ENCODE results near the gene CARD14.
A peak's percentile ranks its signal among the peaks of the same experiment; 100 is the strongest.
"Not testable (repeated sequence)": the region's sequence is repeated elsewhere in the genome, so short reads cannot be mapped to it uniquely, and the experiment has no call there.

CARD14 gene

DNA sequence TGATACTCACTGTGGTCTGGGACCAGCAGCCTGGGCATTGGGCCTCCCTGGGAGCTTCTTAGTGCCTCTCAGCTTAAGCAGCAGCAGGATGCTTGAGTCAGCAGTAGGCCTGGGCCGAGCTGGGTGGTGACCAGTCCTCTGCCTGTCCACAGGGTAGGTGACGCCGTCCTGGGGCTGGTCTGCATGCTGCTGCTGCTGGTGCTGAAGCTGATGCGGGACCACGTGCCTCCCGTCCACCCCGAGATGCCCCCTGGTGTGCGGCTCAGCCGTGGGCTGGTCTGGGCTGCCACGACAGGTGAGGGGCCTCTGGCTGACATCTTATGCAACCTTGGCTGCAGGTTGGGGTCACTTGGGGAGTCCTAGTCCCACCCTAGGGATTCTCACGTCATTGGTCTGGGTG, 57.8 kb downstream of the CARD14 start:
- no peak for DNase-seq

DNA sequence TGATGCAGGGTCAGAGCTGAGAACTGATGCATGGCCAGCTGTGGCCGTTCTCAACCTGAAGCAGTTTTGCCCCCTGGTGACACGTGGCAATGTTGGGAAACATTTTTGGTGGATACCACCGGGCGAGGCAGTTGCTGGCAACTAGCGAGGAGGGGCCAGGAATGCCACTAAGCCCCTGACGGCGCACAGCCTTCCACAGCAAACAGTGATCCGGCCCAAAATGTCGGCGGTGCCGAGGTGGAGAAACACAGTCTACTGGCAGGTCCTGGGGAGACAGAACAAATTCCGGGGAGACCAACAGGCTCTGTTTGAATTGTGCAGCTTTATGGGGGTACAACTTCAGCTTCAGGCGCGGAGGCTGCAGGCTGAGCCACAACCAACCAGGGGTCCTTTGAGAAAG, 58.6 kb downstream of the CARD14 start:
- no peak for DNase-seq

DNA sequence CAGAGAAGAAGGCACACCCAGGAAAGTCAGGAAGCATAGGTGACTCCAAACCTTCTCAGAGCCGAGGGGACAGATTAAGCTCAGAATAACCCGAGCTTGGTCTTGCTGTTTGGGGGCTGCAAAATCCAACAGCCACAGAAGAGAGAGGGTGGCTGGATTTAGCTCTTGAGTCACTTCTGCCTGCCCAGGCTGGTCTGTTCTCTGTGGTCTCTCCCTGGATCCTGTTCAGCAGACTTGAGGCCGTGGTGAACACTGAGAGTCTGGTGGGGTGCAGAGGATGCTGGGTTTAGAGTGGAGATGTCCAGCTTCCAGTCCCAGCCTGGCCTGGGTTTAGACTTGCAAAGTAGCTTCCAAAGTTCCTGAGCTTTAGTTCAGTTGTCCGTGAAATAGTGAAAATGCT, 59.2 kb downstream of the CARD14 start:
- no peak for DNase-seq

DNA sequence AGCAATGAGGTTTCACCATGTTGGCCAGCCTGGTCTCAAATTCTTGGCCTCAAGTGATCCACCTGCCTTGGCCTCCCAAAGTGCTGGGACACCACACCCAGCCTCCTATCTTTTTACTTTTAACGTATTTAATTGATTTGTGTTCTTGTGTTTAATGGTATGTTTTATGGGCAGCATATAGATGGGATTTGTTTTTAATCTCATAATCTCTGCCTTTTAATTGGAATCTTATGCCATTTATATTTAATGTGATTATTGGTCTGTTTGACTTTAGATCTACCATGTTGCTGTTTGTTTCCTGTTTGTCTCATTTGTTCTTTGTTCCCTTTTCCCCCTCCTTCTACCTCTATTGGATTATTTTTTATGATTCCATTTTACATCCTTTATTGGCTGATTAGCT, 62.6 kb downstream of the CARD14 start:
- DNase-seq: no peak

DNA sequence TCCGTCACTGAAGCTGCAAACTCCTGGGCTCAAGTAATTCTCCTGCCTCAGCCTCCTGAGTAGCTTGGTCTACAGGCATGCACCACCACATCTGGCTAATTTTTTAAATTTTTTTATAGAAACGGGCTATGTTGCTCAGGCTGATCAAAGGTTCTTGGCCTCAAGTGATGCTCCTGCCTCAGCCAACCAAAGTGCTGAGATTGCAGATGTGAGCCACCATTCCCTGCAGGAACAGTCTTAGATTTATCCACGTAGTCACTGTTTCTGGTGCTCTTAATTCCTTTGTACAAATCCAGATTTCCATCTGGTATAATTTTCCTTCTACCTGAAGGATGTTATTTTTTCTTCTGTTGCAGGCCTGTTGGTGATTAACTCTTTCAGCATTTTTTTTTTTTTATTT, 63.4 kb downstream of the CARD14 start:
- no peak for DNase-seq

DNA sequence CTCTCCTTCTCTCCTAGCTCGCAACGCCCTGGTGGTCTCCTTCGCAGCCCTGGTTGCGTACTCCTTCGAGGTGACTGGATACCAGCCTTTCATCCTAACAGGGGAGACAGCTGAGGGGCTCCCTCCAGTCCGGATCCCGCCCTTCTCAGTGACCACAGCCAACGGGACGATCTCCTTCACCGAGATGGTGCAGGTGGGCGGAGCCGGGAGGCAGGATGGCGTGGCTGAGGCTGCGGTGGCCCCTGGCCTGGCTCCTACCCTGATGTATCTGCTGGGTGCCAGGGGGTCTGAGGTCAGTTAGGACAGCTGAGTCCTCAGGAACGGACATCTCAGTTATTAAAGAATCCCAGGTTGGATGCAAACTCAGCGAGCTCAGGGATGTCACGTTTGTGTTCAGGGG, 67.1 kb downstream of the CARD14 start:
- no peak for DNase-seq

DNA sequence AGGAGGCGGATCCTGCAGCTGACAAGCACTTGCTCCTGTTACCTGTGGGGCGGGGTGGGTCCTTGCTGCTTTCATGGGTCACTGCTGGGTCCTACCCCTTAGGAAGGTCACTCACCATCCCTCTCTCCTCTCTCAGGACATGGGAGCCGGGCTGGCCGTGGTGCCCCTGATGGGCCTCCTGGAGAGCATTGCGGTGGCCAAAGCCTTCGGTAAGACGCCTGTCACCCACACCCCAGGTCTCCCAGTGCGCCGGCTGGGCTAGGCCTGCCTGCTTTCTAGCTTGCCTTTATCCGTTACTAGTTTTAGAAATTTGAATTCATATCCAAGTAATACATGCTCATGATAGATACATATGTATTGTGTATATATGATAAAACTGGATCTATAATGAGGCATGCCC, 67.6 kb downstream of the CARD14 start:
- no peak for DNase-seq

DNA sequence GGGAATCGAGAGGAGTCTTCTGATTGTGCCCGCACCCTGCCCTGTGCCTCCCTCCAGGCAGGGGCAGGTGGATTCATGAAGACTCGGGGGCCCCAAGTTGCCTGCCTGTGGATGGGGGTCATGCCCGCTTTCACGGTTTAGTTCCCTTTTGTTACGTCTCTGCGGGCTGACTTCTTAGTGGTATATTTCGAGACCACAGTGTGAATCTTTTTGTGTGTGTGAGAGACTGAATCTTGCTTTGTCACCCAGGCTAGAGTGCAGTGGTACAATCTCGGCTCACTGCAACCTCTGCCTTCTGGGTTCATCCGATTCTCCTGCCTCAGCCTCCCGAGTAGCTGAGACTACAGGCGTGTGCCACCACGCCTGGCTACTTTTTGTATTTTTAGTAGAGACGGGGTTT, 72.7 kb downstream of the CARD14 start:
- no peak for DNase-seq

DNA sequence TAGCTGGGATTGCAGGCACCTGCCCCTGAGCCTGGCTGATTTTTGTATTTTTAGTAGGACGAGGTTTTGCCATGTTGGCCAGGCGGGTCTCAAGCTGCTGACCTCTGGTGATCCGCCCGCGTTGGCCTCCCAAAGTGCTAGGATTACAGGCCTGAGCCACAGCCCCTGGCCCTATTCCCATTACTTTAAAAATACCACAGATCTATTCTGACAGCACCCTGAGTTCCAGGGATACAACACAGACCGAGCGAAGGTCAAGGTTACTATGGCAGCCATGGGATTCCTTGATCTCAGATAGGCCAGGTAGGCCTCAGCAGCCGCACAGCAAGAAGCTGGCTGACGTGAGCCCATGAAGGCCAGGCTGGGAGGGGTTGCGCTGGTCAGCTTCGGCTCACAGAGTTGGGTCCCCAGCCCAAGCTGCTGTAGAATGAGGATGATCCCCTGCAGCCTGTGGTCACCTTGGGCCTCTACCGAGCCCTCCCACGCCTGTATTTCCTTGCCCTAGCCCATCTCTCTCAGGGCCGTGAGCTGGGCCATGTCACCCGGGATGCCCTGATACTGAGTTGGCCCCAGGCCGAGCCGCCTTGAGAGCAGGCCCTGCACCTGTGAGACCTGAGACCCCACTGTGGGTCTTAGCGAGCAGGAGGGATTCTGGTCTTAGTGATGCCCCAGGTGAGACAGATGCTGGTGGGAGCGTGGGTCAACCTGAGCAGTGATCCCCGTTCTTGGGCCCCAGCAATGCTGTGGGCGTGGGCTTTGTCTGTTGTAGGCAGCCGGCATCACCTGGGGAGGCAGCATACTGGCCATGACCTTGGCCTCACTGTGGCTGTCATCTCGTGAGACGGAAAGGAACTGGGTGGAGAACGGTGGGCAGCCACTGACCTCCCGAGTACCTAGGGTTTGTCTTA, 74.0 kb downstream of the CARD14 start:
- no peak for DNase-seq

DNA sequence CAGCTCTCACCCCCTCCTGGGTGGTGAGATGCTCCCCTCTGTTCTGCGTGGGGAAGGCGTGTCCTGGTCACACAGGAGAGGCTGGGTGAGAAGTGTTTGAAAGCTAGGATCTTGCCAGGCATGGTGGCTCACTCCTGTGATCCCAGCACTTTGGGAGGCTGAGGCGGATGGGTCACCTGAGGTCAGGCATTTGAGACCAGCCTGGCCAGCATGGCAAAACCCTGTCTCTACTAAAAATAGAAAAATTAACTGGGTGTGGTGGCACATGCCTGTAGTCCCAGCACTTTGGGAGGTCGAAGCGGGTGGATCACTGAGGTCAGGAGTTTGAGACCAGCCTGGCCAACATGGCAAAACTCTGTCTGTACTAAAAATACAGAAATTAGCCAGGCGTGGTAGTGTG, 74.6 kb downstream of the CARD14 start:
- DNase-seq: not testable (repeated sequence)

DNA sequence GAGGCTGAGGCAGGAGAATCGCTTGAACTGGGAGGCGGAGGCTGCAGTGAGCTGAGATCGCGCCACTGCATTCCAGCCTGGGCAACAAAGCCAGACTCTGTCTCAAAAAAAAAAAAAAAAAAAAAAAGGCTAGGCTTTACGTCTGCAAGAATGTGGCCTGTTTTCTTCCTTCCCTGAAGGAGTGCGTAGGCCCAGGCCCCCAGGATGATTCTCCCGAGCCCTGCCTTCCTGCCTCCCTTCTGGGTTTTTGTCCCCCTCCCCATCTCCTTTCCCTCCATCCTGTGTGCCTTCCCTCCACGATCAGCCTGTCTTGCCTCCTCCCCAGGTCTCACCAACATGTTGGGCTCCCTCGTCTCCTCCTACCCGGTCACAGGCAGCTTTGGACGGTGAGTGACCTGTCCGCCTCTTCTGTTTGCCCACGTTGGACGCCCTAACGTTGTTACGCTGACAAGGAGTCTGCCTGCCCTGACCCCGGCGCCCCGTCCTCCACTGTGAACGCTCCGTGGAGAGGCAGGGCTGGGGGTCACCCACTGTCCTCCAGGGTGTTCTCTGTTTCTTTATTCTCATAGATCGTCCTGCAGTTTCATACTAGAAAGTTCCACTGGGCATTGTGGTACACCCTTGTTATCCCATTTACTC, 75.2 kb downstream of the CARD14 start:
- DNase-seq: no peak

DNA sequence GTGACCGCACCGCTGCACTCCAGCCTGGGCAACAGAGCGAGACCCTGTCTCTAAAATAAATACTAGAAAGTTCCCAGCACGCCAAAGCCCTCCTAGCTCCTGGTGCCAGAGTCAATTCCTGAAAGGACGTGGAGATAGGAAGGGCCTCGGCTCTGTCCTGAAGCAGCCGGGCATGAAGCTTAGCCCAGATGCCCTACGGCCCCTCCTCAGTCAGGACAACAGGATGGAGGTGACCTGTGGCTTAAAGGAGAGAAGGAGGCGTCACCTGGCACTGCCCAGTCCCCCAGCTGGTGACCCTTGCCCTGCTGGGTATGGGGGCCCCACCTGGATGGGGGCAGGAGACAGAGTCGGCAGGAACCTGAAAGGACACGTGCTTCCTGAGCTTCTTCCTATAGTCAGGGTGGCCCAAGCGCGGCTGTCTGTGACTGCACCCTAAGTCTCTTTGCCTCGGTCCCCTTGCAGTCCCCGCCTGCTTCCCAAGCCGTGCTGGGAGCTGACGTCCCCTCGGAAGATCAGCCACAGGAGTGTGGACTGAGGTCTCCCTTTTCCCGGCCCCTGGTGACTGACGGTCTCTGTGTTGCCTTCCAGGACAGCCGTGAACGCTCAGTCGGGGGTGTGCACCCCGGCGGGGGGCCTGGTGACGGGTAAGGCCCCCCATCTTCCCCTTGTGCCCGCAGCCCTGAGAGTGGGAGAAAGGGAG, 75.9 kb downstream of the CARD14 start:
- DNase-seq: no peak

DNA sequence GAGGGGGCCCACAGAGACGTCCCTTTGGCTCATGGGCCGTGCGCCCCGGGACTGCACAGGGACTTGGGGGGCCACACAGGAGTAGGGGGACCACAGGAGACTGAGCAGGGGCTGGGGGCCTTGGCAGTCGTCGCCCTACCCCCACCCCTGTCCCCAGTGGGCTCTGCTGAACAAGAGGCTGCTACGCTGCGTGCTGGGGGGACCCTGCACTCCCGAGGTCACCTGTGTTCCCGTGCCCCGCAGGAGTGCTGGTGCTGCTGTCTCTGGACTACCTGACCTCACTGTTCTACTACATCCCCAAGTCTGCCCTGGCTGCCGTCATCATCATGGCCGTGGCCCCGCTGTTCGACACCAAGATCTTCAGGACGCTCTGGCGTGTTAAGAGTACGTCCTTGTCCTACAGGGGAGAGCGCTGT, 76.4 kb downstream of the CARD14 start:
- no peak for DNase-seq

DNA sequence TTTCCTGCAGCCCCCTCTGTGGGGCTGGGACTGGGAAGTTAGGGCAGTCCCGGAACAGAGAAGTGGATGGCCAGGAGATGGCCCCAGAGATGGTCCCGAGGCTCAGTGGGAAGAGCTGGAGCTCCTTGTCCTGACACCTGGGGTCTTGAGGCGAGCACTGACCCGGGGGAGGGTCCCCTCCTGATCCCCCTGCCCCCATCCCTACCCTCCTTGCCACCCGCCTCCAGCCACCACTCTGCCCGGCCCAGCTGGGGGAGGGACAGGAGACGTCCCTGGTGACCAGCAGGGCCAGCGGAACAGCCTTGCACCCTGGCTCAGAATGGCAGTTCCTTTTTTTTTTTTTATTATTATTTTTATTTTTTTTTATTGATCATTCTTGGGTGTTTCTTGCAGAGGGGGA, 76.9 kb downstream of the CARD14 start:
- no peak for DNase-seq

DNA sequence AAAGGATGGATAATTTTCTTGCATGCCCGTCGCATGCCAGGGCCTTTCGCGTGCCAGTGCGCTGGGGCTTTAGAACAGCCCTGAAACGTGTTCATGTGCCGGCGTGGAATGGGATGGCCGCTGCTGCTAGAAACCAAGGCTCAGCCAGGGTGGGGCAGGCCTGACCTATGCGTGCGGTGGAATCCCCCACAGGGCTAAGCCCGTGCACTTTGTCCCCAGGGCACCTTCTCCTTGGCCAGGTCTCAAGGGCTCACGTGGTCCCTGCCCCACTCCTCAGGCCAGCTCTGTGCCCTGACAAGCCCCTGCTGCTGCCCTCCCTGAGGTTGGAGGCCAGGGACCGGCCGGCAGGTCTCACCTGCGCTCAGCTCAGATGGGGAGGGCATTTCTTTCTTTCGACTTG, 77.7 kb downstream of the CARD14 start:
- no peak for DNase-seq

DNA sequence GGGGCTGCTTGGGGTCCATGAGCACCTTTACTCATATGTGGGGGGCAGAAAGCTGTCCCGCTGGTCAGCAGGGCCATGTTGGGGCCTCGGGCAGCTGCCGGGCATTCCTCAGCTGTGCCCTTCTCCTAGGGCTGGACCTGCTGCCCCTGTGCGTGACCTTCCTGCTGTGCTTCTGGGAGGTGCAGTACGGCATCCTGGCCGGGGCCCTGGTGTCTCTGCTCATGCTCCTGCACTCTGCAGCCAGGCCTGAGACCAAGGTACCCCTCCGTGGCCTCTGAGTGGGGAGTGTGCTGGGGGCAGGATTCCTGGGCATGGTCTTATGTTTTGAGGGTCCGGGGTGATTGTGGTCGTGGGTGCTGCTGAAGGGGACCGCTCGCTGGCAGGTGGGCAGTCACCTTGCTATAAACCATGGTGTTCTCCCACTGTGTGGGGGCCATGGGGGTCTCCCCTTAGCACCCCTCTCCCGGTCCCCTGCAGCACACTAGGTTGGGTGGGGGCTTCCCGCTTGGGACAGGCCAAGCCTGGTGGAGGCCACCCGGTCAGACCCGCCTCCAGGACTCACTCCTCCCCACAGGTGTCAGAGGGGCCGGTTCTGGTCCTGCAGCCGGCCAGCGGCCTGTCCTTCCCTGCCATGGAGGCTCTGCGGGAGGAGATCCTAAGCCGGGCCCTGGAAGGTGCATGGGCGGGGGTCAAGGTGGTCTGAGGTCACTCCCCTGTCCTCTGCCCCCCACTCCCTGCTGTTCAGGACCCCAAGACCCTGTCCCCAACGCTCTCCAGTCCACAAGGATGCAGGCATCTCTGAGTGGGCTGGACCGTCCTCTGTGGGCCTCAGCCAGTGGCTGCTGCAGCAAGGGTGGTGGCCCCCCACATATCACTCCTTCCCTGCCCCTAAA, 78.4 kb downstream of the CARD14 start:
- no peak for DNase-seq

DNA sequence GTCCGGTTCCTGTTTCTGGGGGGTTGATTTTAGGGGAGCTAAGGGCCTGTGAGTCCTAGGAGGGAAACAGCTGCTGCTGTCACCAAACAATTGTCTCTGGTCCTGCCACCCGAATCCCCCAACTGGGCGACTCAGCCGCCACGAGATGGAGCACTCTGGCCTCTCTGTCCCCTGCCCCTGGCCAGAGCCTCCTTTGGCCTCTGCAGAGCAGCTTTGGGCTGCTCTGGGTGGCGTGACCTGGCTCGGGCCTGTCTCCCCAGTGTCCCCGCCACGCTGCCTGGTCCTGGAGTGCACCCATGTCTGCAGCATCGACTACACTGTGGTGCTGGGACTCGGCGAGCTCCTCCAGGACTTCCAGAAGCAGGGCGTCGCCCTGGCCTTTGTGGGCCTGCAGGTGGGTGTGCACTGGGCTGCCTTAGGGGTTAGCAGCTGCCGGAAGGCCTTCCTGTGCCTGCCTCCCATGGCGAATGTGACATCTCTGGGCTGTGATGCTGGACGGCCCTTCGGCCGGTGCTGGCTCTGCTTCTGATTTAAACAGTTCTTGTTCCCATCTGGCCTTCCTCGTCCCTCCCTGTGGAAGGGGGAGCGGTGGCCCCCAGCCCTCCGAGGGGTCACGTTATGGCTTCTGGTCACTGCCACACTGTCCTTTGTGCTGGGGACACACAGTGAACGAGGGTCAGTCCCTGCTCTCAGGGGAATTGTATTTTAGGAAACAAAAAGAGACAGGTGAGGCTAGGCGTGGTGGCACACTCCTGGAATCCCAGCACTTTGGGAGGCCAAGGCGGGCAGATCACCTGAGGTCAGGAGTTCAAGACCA, 79.3 kb downstream of the CARD14 start:
- no peak for DNase-seq

DNA sequence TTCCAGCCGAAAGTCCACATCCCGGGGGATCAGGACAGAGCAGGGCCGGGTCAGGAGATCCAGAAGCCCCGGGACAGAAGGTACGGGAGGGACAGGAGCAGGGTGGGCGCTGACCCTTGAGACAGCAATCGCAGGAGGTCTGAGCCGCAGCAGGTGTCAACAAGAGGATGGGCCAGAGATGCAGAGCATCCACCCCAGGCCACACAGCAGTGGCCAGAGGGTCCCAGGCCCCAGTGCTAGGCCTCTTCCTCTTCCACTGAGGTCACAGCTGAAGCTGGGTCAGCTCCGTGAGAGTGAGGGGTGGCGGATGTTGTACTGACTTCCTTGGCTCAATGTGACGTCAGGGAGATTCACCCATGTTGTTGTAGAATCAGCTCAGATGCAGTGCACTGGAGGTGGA, 82.1 kb downstream of the CARD14 start:
- DNase-seq: no peak

DNA sequence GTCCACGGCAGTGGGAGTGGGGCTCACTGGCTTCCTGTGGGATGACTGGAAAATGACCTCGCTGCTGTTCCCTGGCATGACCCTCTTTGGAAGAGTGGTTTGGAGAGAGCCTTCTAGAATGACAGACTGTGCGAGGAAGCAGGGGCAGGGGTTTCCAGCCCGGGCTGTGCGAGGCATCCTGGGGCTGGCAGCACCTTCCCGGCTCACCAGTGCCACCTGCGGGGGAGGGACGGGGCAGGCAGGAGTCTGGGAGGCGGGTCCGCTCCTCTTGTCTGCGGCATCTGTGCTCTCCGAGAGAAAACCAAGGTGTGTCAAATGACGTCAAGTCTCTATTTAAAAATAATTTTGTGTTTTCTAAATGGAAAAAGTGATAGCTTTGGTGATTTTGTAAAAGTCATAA, 83.0 kb downstream of the CARD14 start:
- DNase-seq: peak; percentile 80

DNA sequence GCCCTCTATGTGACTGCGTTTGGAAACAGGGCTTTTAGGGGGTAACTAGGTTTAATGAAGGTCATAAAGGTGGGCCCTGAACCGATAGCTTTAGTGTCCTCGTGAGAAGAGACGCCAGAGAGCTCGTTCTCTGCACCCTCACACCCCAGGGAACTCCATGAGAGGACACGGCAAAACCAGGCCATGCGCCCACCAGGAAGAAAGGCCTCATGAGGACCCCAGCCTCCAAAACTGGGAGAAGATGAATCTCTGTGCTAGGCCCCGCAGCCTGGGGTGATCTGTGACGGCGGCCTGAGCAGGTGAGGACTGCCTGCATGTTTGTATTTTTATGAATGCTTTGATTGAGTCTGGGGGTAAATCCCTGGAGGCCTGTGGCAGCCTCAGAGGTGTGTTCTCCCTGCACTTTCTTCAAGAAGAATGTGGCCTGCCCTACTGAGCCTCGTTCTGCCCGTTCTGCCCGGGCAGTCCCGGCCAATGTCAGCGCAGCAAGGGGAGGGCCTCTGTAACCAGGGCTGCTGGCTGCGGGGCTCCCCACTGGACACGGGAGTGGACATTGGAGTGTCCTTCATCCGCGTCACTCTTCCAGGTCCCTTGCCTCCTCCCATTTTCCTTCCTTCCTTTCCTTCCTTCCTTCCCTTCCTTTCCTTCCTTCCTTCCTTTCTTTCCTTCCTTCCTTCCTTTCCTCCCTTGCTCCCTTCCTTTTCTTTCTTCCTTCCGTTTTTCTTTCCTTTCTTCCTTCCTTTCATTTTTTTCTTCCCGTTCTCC, 84.0 kb downstream of the CARD14 start:
- DNase-seq: no peak
